Measurements from ENCODE around the gene TRIOBP. TPM values are rescaled to one million over a fixed set of nuclear protein-coding genes. Genes with fewer than 3 reads are reported as not detected.

The TRIOBP gene
- total and polyA plus RNA-seq, 2 of the 13 experiments (the other 11 are each of a cell fraction or from before 2014, with no cell fraction given): 6.1 to 15.4 TPM

- BruUV-seq (replicated peaks): no TSS peak
- FAIRE-seq (no peak), DNase-seq (ENCODE audit: low spot score) (no peak), ATAC-seq (no peak)
- Histone ChIP-seq H3K79me2 (ENCODE audit: insufficient read depth, low read length) (no peaks in the 10 kb centered on the region), H3K4me2 (ENCODE audit: low read depth, low read length) (no peak overlapping the region), H3K4me1 (ENCODE audit: insufficient read depth, low read length) (peaks cover 46% of the 10 kb centered on the region), H3K36me3 (replicated peaks in 1 of 2; ENCODE audit: control insufficient read depth in 1 of 2, insufficient read depth in 2 of 2, low read length in 2 of 2) (no peaks in the 10 kb centered on the region), H4K20me1 (ENCODE audit: insufficient read depth, low read length) (no peaks in the 10 kb centered on the region; the same call in 1 of the 2 replicates), H3K4me3 (replicated peaks in 1 of 3; ENCODE audit: insufficient read depth in 1 of 3, low read depth in 2 of 3, low read length in 3 of 3) (no peak overlapping the region), H2AFZ (ENCODE audit: low read length) (no peak overlapping the region), H3K9ac (ENCODE audit: insufficient read depth, low read depth, low read length) (no peak overlapping the region), H3K27me3 (ENCODE audit: control insufficient read depth in 1 of 2, insufficient read depth in 2 of 2, low read length in 2 of 2) (no peaks in the 10 kb centered on the region), H3K27ac (ENCODE audit: extremely low read length, insufficient read depth, low read length) (no peak overlapping the region), H3K9me3 (ENCODE audit: low read length) (no peaks in the 10 kb centered on the region)
- WGBS (ENCODE audit: low lambda C conversion rate): 84% methylated on average over 14 of the region's 15 CpGs
- in situ Hi-C loops (cut with HindIII; ENCODE audit: extremely low pct_ligation_motif_present, low pct_unique_long_range_greater_than_20kb) (no loop called here), intact Hi-C loops (cut with micrococcal nuclease; ENCODE audit: unreplicated experiment) (no loop called here)
- CTCF ChIA-PET (ENCODE audit: low intra/inter-chr PET ratio, low total read pairs): no interaction called here
- POLR2A ChIA-PET: interaction anchor here (2.0 to 6.0 kb wide), 2 partner anchors 10 to 11 kb away, joined by 10 to 120 read pairs; partner anchors contain the start of gene PDXP
- 0 out of 2 replicates have a peak, but pooled peaks have one; percentile 43 for TF ChIP-seq HNRNPL (IDR thresholded peaks at IDR 0.05; ENCODE audit: low read depth, low read length)
- no peak for TF ChIP-seq MEIS1 (CRISPR knock-in tag; IDR thresholded peaks at IDR 0.05; ENCODE audit: borderline replicate concordance)
- TF ChIP-seq ZNF629 (CRISPR knock-in tag; conservative IDR thresholded peaks at IDR 0.05): peak; percentile 73
- TF ChIP-seq ZBTB33 (CRISPR knock-in tag; IDR thresholded peaks at IDR 0.05): peak; percentile 99
- TF ChIP-seq ARNT2 (CRISPR knock-in tag; IDR thresholded peaks at IDR 0.05; ENCODE audit: low read depth): no peak
- no peak for TF ChIP-seq MAFK (conservative IDR thresholded peaks at IDR 0.05 in 1 of 2, IDR thresholded peaks at IDR 0.05 in 1 of 2; ENCODE audit: low read length in 2 of 2)
Observed at GRCh38 chr22:37672206-37672919, 24.5 kb upstream of the TRIOBP start.
